Kidney (tissue), 14 donors: ENCODE data around the gene ZNF521. TPM values are rescaled to one million over a fixed set of nuclear protein-coding genes. Genes with fewer than 3 reads are reported as not detected.

Source experiments
- DNase-seq, 5 donors: peaks; one replicate each; pipeline ENCODE4 v3.0.0-alpha.2; 2013 to 2020
- FAIRE-seq: peaks from 2 replicates; lab custom pipeline; 2012; peaks lifted over from hg19 to GRCh38; lab: Jason Lieb, UNC
- H3K27ac ChIP-seq, 2 donors: one replicate each; pipeline ENCODE4 v1.7.0; 2013; ENCODE audit warnings: low read depth in 2 of 2, low read length in 2 of 2, inconsistent platforms in 1 of 2
- H3K27me3 ChIP-seq: one replicate; pipeline ENCODE4 v1.7.1; 2013; ENCODE audit warnings: low read length, inconsistent platforms; ENCODE audit not compliant: control insufficient read depth, insufficient read depth
- H3K36me3 ChIP-seq, 3 donors: one replicate each; pipeline versions ENCODE4 v1.7.0 to v1.7.1; 2013; ENCODE audit warnings: low read length in 3 of 3, control low read depth in 1 of 3, inconsistent platforms in 1 of 3; ENCODE audit not compliant: insufficient read depth in 3 of 3, control insufficient read depth in 2 of 3
- H3K4me1 ChIP-seq, 3 donors: one replicate each; pipeline versions ENCODE4 v1.7.0 to v1.7.1; 2013; ENCODE audit warnings: low read length in 3 of 3, inconsistent platforms in 1 of 3, low read depth in 1 of 3; ENCODE audit not compliant: control insufficient read depth in 2 of 3, insufficient read depth in 2 of 3
- H3K4me3 ChIP-seq, 3 donors: one replicate each; pipeline versions ENCODE4 v1.7.0 to v1.8.1; 2013; ENCODE audit warnings: low read length in 3 of 3, control low read depth in 1 of 3, inconsistent platforms in 1 of 3
- H3K9ac ChIP-seq, 3 donors: one replicate each; pipeline versions ENCODE4 v1.7.0 to v1.7.1; 2013; ENCODE audit warnings: low read length in 3 of 3, control low read depth in 1 of 3, inconsistent platforms in 1 of 3
- H3K9me3 ChIP-seq, 3 donors: one replicate each; pipeline versions ENCODE4 v1.7.0 to v1.7.1; 2013; ENCODE audit warnings: low read length in 3 of 3, control low read depth in 1 of 3, inconsistent platforms in 1 of 3; ENCODE audit not compliant: control insufficient read depth in 2 of 3, insufficient read depth in 1 of 3
- CTCF ChIP-seq: IDR thresholded peaks from 3 replicates; pipeline ENCODE4 v1.5.1; 2012; ENCODE audit warnings: mild to moderate bottlenecking, moderate library complexity, borderline replicate concordance; ENCODE audit not compliant: insufficient read depth; ENCODE audit errors: extremely low read depth
- intact Hi-C: fragments of 100-400 bp; cut with DNase I; formaldehyde crosslinking; loops from one replicate; pipeline ENCODE4 v1.11.1; 2022
- polyA plus RNA-seq: library from polyadenylated mRNA; stranded (reverse); fragments of 350-450 nt; fragmentation: Illumina TruSeq; extraction: RNeasy Lipid Tissue Mini Kit (QIAGEN cat#74804); gene quantifications from one replicate; pipeline ENCODE4 v1.2.3, GENCODE V29; 2014; ENCODE audit warnings: low read depth, low replicate concordance; ENCODE audit not compliant: insufficient read depth
- total RNA-seq: library from RNA; stranded (reverse); fragmentation: NEBNext Ultra II Directional; extraction: Animal tissue kit (Norgen Biotek cat#: 25700); gene quantifications from one replicate; pipeline ENCODE4 v1.2.1, GENCODE V29; 2021
- donor health status: control.
- donor health status: control.
- donor health status: control.
- donor health status: control.
- donor health status: control.
- donor health status: DM: yes; HTN: yes; CAD: no.
- donor health status: Normal renal cell carcinoma (clear cell type).

The ZNF521 gene
- total and polyA plus RNA-seq, 2 donors from 2014 or later: 1.8 to 18.0 TPM

DNA sequence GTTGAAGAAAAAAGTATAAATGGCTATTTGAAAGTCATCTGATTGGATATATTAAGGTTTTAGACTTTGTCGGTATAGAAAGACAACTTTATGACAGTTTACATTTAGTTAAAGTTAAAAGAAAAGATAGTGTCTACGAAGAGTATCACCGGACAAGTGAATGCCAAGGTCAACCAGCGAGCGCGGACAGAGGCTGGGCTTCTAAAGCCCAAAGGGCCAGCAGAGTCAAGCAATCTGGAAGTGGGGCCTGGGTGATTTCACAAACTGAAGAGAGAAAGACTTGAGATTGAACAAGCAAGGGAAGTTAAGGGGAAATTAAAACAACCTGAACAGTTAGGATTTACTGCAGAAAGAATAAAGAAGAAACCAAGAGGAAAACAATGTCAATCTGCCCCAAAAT lies 16.3 kb downstream of the ZNF521 start:
- no peak for DNase-seq
- TF ChIP-seq CTCF: no peak

GRCh38 chr18:25335062-25335461 lies 16.9 kb downstream of the ZNF521 start:
- Histone ChIP-seq H3K4me1 (no peaks in the 10 kb centered on the region), H3K27me3 (no peaks in the 10 kb centered on the region), H3K9me3 (no peaks in the 10 kb centered on the region), H3K4me3 (no peak overlapping the region), H3K9ac (no peak overlapping the region), H3K36me3 (no peaks in the 10 kb centered on the region), H3K27ac (no peak overlapping the region)
- no peak for DNase-seq
- no peak for TF ChIP-seq CTCF
- no peak for FAIRE-seq
- intact Hi-C loops: no loop called here

More for the DNA sequence above, 16.3 kb downstream of the ZNF521 start:
- H3K4me3 ChIP-seq: no peak overlapping the region
- intact Hi-C loops: no loop called here
- H3K36me3 ChIP-seq: no peaks in the 10 kb centered on the region
- FAIRE-seq: no peak
- H3K27ac ChIP-seq: no peak overlapping the region
- no peaks in the 10 kb centered on the region for H3K4me1 ChIP-seq
- no peak overlapping the region for H3K9ac ChIP-seq
- H3K9me3 ChIP-seq: no peaks in the 10 kb centered on the region
- no peaks in the 10 kb centered on the region for H3K27me3 ChIP-seq

DNA sequence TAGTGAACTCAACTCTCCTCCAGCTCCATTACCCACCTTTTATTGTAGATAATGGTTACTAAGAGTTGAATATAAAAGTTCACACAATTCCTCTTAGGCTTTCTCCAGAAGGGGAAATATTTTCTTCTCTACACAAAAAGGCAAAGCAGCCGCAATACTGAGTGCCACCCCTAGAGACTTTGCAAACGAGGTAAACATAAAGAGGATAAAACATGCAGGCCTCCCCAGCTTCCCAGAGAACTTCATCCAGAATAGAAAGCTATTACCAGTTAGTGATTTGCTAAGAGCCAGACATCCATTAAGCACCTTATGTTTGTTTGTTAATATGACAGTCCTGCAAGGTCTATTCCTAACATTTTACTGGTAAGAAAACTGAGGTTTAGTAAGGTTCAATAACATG lies 17.4 kb downstream of the ZNF521 start:
- Histone ChIP-seq H3K9ac (no peak overlapping the region), H3K4me3 (no peak overlapping the region), H3K4me1 (no peaks in the 10 kb centered on the region), H3K9me3 (no peaks in the 10 kb centered on the region), H3K27ac (no peak overlapping the region), H3K27me3 (no peaks in the 10 kb centered on the region), H3K36me3 (no peaks in the 10 kb centered on the region)
- DNase-seq: no peak
- intact Hi-C loops: no loop called here
- FAIRE-seq: no peak
- no peak for TF ChIP-seq CTCF

GRCh38 chr18:25332002-25332401 lies 20.0 kb downstream of the ZNF521 start:
- Histone ChIP-seq H3K4me1 (no peaks in the 10 kb centered on the region), H3K9ac (no peak overlapping the region), H3K9me3 (no peaks in the 10 kb centered on the region), H3K27me3 (no peaks in the 10 kb centered on the region), H3K4me3 (no peak overlapping the region), H3K36me3 (no peaks in the 10 kb centered on the region), H3K27ac (no peak overlapping the region)
- intact Hi-C loops: no loop called here
- FAIRE-seq (no peak), DNase-seq (no peak)
- no peak for TF ChIP-seq CTCF
